T-helper 1 cell treated with Interleukin-12 subunit alpha and Interleukin-12 subunit beta and Interleukin-4 antibody, amounts not matched to agents 30 ng/mL and 1 ng/mL, for 36 hours (primary cell): ENCODE results near the gene ATRIP. TPM values are rescaled to one million over a fixed set of nuclear protein-coding genes. Genes with fewer than 3 reads are reported as not detected.
"Not testable (repeated sequence)": the region's sequence is repeated elsewhere in the genome, so short reads cannot be mapped to it uniquely, and the experiment has no call there.

Experiments
- intact Hi-C: fragments of 100-400 bp; cut with micrococcal nuclease; formaldehyde crosslinking; loops from one replicate; pipeline ENCODE4 v1.15.1; 2024
- total RNA-seq: library from RNA; stranded (reverse); gene quantifications from 2 replicates; pipeline ENCODE4 v1.2.3, GENCODE V29; 2022

ATRIP gene
- total RNA-seq, 1 donor from 2014 or later = 17.4 TPM

GRCh38 chr3:48435774-48436476, 10.6 kb upstream of the ATRIP start:
- intact Hi-C loops = loop anchor here (1.0 kb wide), 6 partner anchors 10 to 204 kb away; partner anchors contain the start of gene ATRIP

DNA sequence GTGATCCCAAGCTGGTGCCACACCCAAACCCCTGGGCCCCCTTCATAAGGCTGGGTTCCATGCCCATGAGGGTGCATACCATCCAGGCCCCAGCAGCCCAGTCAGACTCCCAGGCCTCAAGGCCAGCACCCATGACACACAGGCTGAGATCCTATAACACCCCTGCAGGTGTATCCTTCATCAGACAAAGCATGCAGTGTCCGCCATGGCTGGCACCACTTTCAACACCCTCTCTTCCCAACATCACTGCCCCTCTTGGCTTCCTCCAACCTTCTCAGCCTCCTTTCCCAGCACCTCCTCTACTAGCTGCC, 10.1 kb upstream of the ATRIP start:
- intact Hi-C loops = loop anchor here (1.0 kb wide), 6 partner anchors 10 to 204 kb away; partner anchors contain the start of gene ATRIP

DNA sequence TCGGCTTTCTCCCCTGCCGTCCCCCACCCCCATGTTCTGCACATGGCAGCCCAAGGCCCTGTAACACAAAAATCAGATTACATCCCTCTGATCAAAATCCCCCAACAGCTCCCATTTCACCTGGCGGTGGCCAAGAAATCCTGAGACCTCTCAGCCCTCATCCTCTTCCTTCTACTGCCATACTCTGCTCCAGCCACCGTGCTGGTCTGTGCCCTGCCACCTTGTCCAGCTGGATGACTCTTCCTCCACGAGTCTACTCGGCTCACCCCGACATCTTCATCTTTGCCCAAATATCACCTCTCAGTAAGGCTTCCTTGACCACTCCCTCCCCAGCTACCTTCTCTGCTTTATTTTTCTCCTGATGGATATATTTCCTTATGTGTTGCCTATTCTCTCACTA, 9.7 kb upstream of the ATRIP start:
- intact Hi-C loops = loop anchor here (1.0 kb wide), 6 partner anchors 9 to 205 kb away; partner anchors contain the start of gene ATRIP

DNA sequence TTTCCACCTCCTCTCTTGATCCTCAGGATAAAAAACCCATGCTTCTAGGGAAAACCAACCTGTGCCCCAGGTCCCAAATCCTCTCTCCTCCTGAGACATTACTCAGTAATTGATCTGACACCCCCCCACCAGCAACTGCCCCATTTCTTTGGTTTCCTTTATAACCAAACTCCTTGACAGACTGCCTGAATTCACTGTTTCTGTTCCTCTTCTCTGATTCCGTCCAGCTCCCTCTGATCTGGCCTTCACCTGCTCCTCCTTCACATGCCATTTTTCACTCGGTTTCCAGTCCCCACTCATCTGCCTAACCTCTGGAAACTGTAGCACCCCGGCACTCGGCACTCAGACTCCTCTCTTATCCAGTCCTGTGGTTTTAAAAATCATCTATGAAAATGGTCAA, 8.7 kb upstream of the ATRIP start:
- intact Hi-C loops = no loop called here

- intact Hi-C loops = loop anchor here (1.0 to 10.0 kb wide), 15 partner anchors 26 to 1859 kb away; partner anchors contain the start of genes ARIH2, CDC25A, CELSR3 and HYAL3
These were observed 6.5 kb upstream of the ATRIP start, which contains the start of the genes CCDC51 and TMA7 for GRCh38 chr3:48439820-48440589. CCDC51 (minus strand) TSS chr3:48440119; CDS start chr3:48435128, 4,991 bp downstream. TMA7 (plus strand) TSS chr3:48440257; CDS start chr3:48440297, 40 bp downstream.

DNA sequence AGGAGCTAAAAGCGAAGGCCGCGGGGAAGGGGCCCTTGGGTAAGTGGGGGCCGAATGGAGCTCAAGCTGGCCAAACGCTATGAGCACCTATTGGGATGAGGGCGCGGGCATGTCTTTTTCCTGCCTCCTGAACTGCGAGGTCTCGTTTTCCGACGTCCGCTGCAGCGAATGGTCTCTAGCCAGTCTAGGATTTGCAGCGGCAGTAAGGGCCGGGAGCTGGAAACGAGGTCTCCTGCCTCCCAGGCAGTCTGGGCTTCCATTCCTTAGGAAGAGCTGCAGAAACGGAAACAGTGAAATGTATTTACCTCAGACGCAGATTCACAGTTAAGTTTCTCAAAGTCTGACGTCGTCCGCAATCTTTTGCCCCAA, 6.0 kb upstream of the ATRIP start:
- intact Hi-C loops = loop anchor here (1.0 to 10.0 kb wide), 15 partner anchors 26 to 1858 kb away; partner anchors contain the start of genes ARIH2, CDC25A, CELSR3 and HYAL3

- intact Hi-C loops = loop anchor here (2.0 to 10.0 kb wide), 5 partner anchors 167 to 1857 kb away; partner anchors contain the start of genes ARIH2, CDC25A, CELSR3 and HYAL3
These were observed 4.6 kb upstream of the ATRIP start for GRCh38 chr3:48441940-48442339.

GRCh38 chr3:48445277-48445882, 1.2 kb upstream of the ATRIP start:
- intact Hi-C loops = loop anchor here (5.0 to 10.0 kb wide), 3 partner anchors 219 to 1492 kb away; partner anchors contain the start of genes ARIH2 and CELSR3

- intact Hi-C loops = loop anchor here (1.0 to 10.0 kb wide), 9 partner anchors 10 to 1491 kb away; partner anchors contain the start of genes ARIH2, CELSR3, NME6 and PFKFB4
These were observed 503 bp upstream of the ATRIP start for GRCh38 chr3:48446043-48446424.

DNA sequence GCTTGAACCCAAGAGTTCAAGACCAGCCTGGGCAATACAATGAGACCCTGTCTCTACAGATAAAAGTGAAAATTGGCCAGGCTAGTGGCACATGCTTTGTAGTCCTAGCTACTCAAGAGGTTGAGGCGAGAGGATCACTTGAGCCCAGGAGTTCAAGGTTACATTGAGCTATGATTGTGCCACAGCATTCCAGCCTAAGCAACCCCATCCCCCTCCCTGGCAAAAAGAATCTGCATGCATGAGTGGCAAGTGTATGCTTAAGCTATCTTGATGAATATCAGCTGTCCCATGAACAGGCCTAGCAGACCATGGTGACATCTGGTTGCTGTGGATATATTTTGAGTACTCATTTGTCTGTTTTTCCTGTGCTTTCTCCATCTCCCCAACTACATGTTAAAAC, 4.7 kb downstream of the ATRIP start:
- intact Hi-C loops = no loop called here

DNA sequence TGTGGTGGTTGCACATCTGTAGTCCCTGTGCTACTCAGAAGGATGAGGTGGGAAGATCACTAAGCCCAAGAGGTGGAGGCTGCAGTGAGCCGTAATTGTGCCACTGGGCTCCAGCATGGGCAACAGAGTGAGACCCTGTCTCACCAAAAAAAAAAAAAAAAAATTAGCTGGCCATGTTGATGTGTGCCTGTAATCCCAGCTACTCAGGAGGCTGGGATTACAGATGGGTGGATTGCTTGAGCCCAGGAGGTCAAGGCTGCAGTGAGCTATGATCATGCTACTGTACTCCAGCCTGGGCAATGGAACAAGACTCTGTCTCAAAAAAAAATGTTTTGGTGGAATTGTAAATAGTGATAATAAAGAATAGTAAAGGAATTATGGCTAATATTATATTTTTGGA, 9.9 kb downstream of the ATRIP start:
- intact Hi-C loops = no loop called here

GRCh38 chr3:48459331-48459730, 12.8 kb downstream of the ATRIP start:
- intact Hi-C loops = no loop called here

DNA sequence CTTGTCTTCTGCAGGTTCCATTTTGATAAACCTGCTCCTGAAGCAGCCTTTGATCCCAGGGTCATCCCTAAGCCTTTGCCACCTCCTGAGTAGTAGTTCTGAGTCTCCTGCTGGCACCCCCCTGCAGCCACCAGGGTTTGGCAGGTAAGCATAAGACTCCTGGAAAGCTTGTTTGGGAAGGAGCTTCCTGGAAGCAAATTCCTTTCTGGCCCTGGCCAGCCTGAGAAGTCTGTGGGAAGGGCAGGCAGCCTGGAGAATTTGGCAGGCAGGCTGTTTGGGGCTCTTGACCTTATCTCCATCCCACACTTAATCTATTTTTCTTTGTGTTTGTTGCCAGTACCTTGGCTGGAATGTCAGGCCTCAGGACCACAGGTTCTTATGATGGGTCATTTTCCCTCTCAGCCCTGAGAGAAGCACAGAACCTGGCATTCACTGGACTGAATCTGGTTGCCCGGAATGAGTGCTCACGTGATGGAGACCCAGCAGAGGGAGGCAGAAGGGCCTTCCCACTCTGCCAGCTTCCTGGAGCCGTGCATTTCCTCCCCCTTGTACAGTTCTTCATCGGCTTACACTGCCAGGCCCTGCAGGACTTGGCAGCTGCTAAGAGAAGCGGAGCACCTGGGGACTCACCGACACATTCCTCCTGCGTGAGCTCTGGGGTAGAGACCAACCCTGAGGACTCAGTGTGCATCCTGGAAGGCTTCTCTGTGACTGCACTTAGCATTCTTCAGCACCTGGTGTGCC, 13.4 kb downstream of the ATRIP start:
- intact Hi-C loops = no loop called here

DNA sequence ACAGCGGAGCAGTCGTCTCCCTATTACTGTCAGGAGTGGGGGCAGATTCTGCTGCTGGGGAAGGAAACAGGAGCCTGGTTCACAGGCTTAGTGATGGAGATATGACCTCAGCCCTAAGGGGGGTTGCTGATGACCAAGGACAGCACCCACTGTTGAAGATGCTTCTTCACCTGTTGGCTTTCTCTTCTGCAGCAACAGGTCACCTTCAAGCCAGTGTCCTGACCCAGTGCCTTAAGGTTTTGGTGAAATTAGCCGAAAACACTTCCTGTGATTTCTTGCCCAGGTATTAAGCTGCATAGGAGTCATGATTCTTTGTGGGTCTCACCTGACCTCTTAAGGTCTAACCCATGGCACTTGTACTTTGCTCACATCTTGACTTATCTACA, 14.0 kb downstream of the ATRIP start:
- intact Hi-C loops = no loop called here

DNA sequence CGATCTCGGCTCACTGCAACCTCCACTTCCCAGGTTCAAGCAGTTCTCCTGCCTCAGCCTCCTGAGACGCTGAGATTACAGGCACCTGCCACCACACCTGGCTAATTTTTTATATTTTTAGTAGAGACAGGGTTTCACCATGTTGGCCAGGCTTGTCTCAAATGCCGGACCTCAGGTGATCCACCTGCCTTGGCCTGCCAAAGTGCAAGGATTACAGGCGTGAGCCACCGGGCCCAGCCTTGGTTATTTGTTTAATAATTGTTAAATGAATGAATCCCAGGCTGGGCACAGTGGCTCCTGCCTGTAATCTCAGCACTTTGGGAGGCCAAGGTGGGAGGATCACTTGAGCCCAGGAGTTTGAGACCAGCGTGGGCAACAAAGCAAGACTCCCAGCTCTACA, 15.2 kb downstream of the ATRIP start:
- intact Hi-C loops = not testable (repeated sequence)

GRCh38 chr3:48463703-48464102, 17.2 kb downstream of the ATRIP start:
- intact Hi-C loops = no loop called here

DNA sequence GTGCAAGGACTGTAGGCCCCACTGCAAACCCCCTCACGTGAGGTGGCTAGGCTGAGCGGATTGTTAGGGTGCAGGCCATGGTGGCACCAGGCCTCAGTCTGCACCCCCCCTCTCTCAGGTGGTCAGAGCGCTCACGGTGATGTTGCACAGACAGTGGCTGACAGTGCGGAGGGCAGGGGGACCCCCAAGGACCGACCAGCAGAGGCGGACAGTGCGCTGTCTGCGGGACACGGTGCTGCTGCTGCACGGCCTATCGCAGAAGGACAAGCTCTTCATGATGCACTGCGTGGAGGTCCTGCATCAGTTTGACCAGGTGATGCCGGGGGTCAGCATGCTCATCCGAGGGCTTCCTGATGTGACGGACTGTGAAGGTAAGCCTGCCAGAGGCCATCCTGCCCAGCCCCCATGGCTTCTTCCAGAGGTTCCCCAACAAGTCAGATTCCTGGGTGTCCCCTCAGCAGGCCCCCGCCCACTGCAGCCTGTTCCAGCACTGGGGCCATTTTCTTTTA, 18.2 kb downstream of the ATRIP start:
- intact Hi-C loops = loop anchor here (1.0 kb wide), 1 partner anchor 9 kb away; no protein-coding TSS in a partner anchor

GRCh38 chr3:48465237-48465530, 18.6 kb downstream of the ATRIP start:
- intact Hi-C loops = loop anchor here (1.0 kb wide), 1 partner anchor 8 kb away; no protein-coding TSS in a partner anchor

DNA sequence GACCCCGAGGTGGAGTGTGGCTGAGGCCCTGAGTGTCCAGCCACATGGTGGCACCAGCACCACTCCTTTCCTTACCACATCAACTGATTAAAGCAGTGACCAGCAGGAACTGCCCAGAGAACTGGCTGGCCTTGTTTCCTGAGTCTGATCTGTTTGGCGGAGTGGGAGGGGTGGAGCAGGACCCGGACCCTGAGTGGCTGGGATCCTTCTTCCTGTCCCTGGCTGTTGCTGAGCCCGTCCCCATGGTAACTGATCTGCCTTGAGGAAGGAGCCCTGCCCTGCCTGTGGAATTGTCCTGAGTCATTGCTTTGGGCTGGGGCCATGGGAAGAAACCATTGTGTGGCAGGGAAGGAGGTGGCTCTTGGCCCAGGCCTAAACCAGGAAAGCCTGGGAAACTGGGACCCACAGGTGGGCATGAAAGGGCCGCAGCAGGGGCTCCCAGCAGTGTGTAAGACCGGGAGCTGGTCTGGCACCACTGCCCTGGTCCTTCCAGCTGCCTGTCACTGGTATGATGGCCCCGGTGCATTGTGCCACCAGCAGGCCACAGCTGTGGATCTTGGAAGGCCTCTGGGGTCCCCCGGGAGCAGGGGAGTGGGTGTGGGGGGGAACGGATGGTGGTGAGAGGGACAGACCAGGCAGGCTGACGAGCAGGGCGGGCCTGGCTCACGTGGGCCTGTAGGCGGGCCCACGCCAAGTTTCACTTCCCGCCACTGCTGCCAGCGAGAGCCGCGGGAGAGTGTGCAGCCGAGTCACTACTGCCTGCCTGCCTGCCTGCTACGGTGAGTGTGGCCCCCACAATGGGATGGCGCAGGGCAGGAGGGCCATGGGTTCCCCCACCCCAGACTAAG, 19.2 kb downstream of the ATRIP start:
- intact Hi-C loops = loop anchor here (1.0 kb wide), 8 partner anchors 8 to 93 kb away; partner anchors contain the start of genes ATRIP, CCDC51 and TMA7
